B cell (primary cell): ENCODE measurements around the gene LAMP5.

Experiments used
- CTCF ChIP-seq: fragments of 200-600 bp; IDR thresholded peaks from one replicate; pipeline ENCODE4 v1.8.0; 2022; ENCODE audit warnings: antibody characterized with exemption, mild to moderate bottlenecking
- EZH2 ChIP-seq: IDR thresholded peaks from 2 replicates; pipeline ENCODE4 v1.6.1; 2012; ENCODE audit warnings: borderline replicate concordance, low read depth, mild to moderate bottlenecking, moderate library complexity, low read length; ENCODE audit not compliant: insufficient read depth, poor library complexity, severe bottlenecking

GRCh38 chr20:9485614-9486340 is 28.6 kb upstream of the LAMP5 start:
- TF ChIP-seq CTCF (no peak), EZH2 (no peak)
